Neural progenitor cell (in vitro differentiated cells): Measurements from ENCODE around the gene MEGF6. TPM values are rescaled to one million over a fixed set of nuclear protein-coding genes. Genes with fewer than 3 reads are reported as not detected.

Experiments
- DNase-seq: peaks from one replicate; pipeline ENCODE4 v3.0.0-alpha.2; 2016; ENCODE audit warnings: low spot score
- H2AFZ ChIP-seq: fragments of 200-600 bp; sonication (generic); replicated peaks from 2 replicates; pipeline ENCODE4 v1.6.1; 2016; ENCODE audit warnings: antibody characterized with exemption
- H3F3A ChIP-seq: fragments of 200-600 bp; sonication (generic); 2 replicates; pipeline ENCODE4 v1.6.1; 2016; ENCODE audit warnings: antibody characterized with exemption, low read depth
- H3K27ac ChIP-seq: fragments of 200-600 bp; sonication (generic); 2 replicates; pipeline ENCODE4 v1.5.1; 2016; ENCODE audit warnings: mild to moderate bottlenecking
- H3K27me3 ChIP-seq: fragments of 200-600 bp; sonication (generic); 2 replicates; pipeline ENCODE4 v1.6.1; 2016; ENCODE audit warnings: mild to moderate bottlenecking, moderate library complexity
- H3K36me3 ChIP-seq: fragments of 200-600 bp; sonication (generic); 2 replicates; pipeline ENCODE4 v1.5.1; 2016
- H3K4me1 ChIP-seq: fragments of 200-600 bp; sonication (generic); 2 replicates; pipeline ENCODE4 v1.6.1; 2016; ENCODE audit warnings: mixed run types
- H3K4me2 ChIP-seq: fragments of 200-600 bp; sonication (generic); 2 replicates; pipeline ENCODE4 v1.6.1; 2016
- H3K4me3 ChIP-seq: fragments of 200-600 bp; sonication (generic); 2 replicates; pipeline ENCODE4 v1.5.1; 2016
- H3K79me2 ChIP-seq: fragments of 200-600 bp; sonication (generic); 2 replicates; pipeline ENCODE4 v1.6.1; 2016; ENCODE audit warnings: low read depth
- H3K9ac ChIP-seq: fragments of 200-600 bp; sonication (generic); 2 replicates; pipeline ENCODE4 v1.6.1; 2016
- H3K9me3 ChIP-seq: fragments of 200-600 bp; sonication (generic); 2 replicates; pipeline ENCODE4 v1.5.1; 2016; ENCODE audit warnings: low read depth
- H4K20me1 ChIP-seq: fragments of 200-600 bp; sonication (generic); 2 replicates; pipeline ENCODE4 v1.6.1; 2016; ENCODE audit warnings: low read depth
- H3K27ac Mint-ChIP-seq: 3 replicates; pipeline ENCODE4 v1.8.0; 2021; ENCODE audit warnings: mixed read lengths
- H3K27me3 Mint-ChIP-seq: 2 replicates; pipeline ENCODE4 v1.8.0; 2022; ENCODE audit warnings: low read depth, mild to moderate bottlenecking, inconsistent platforms, moderate library complexity, mixed read lengths; ENCODE audit not compliant: insufficient read depth
- H3K36me3 Mint-ChIP-seq: 3 replicates; pipeline ENCODE4 v1.8.0; 2021; ENCODE audit warnings: mixed read lengths
- H3K4me1 Mint-ChIP-seq: 3 replicates; pipeline ENCODE4 v1.8.0; 2021; ENCODE audit warnings: mixed read lengths
- H3K4me3 Mint-ChIP-seq: 3 replicates; pipeline ENCODE4 v1.8.0; 2021; ENCODE audit warnings: mild to moderate bottlenecking, moderate library complexity, mixed read lengths
- H3K9me3 Mint-ChIP-seq: 3 replicates; pipeline ENCODE4 v1.8.0; 2020; ENCODE audit warnings: mixed read lengths
- CTCF ChIP-seq: fragments of 200-600 bp; sonication (generic); IDR thresholded peaks from 2 replicates; pipeline ENCODE4 v1.5.1; 2017; ENCODE audit warnings: antibody characterized with exemption, mild to moderate bottlenecking
- EZH2 ChIP-seq: fragments of 200-600 bp; sonication (generic); IDR thresholded peaks from 2 replicates; pipeline ENCODE4 v1.6.1; 2017; ENCODE audit warnings: antibody characterized with exemption, mild to moderate bottlenecking, moderate library complexity
- EZH2phosphoT487 ChIP-seq: fragments of 200-600 bp; sonication (generic); IDR thresholded peaks from 2 replicates; pipeline ENCODE4 v1.6.1; 2017; ENCODE audit warnings: antibody characterized with exemption
- total RNA-seq: library from RNA; depleted of rRNA; stranded (reverse); fragments of >200 nt; gene quantifications from 2 replicates; pipeline ENCODE4 v1.2.3, GENCODE V29; 2015; ENCODE audit warnings: low replicate concordance

MEGF6 gene
- total RNA-seq, 1 donor from 2014 or later = 1.7 TPM

- Mint-ChIP-seq H3K4me1 (no peaks in the 10 kb centered on the region), H3K27me3 (peaks cover 2% of the 10 kb centered on the region)
- no peaks in the 10 kb centered on the region for H3K36me3 ChIP-seq
Measured at GRCh38 chr1:3496916-3497315, 114.4 kb downstream of the MEGF6 start.

GRCh38 chr1:3495776-3496745 lies 115.2 kb downstream of the MEGF6 start:
- Histone ChIP-seq H3K4me3 (no peak overlapping the region), H4K20me1 (peaks cover 6% of the 10 kb centered on the region), H3K9me3 (no peaks in the 10 kb centered on the region), H3K4me2 (no peak overlapping the region), H3K9ac (no peak overlapping the region), H3K4me1 (no peaks in the 10 kb centered on the region), H3F3A (no peaks in the 10 kb centered on the region), H3K27me3 (no peaks in the 10 kb centered on the region), H3K79me2 (no peaks in the 10 kb centered on the region), H2AFZ (no peak overlapping the region), H3K36me3 (no peaks in the 10 kb centered on the region), H3K27ac (no peak overlapping the region)
- H3K9me3 Mint-ChIP-seq = no peaks in the 10 kb centered on the region
- H3K4me1 Mint-ChIP-seq = peaks cover 3% of the 10 kb centered on the region
- no peak overlapping the region for H3K27ac Mint-ChIP-seq
- H3K36me3 Mint-ChIP-seq = no peaks in the 10 kb centered on the region
- TF ChIP-seq CTCF (no peak), EZH2 (no peak), EZH2phosphoT487 (no peak)
- no peak for DNase-seq
- no peak overlapping the region for H3K4me3 Mint-ChIP-seq
- H3K27me3 Mint-ChIP-seq = peaks cover 2% of the 10 kb centered on the region

More at GRCh38 chr1:3496916-3497315, 114.4 kb downstream of the MEGF6 start:
- Histone ChIP-seq H3K9ac (peak overlapping the region; percentile 13), H3K9me3 (no peaks in the 10 kb centered on the region), H2AFZ (no peak overlapping the region), H3K4me3 (no peak overlapping the region), H3K27ac (no peak overlapping the region), H3F3A (no peaks in the 10 kb centered on the region), H3K27me3 (no peaks in the 10 kb centered on the region), H4K20me1 (peaks cover 9% of the 10 kb centered on the region), H3K4me2 (no peak overlapping the region), H3K4me1 (no peaks in the 10 kb centered on the region), H3K79me2 (no peaks in the 10 kb centered on the region)
- DNase-seq = no peak
- no peaks in the 10 kb centered on the region for H3K9me3 Mint-ChIP-seq
- H3K4me3 Mint-ChIP-seq = no peak overlapping the region
- H3K36me3 Mint-ChIP-seq = no peaks in the 10 kb centered on the region
- no peak overlapping the region for H3K27ac Mint-ChIP-seq
- no peak for TF ChIP-seq EZH2
- TF ChIP-seq CTCF = no peak
- no peak for TF ChIP-seq EZH2phosphoT487

GRCh38 chr1:3494321-3495308 lies 116.7 kb downstream of the MEGF6 start:
- no peaks in the 10 kb centered on the region for H3F3A ChIP-seq
- no peak overlapping the region for H3K4me2 ChIP-seq
- H3K27ac Mint-ChIP-seq = no peak overlapping the region
- H3K4me1 Mint-ChIP-seq = peaks cover 3% of the 10 kb centered on the region
- H3K27ac ChIP-seq = no peak overlapping the region
- no peaks in the 10 kb centered on the region for H3K9me3 ChIP-seq
- no peak for DNase-seq
- H2AFZ ChIP-seq = no peak overlapping the region
- no peaks in the 10 kb centered on the region for H3K79me2 ChIP-seq
- H3K9me3 Mint-ChIP-seq = no peaks in the 10 kb centered on the region
- H3K4me3 ChIP-seq = no peak overlapping the region
- H3K36me3 ChIP-seq = no peaks in the 10 kb centered on the region
- no peak overlapping the region for H3K4me3 Mint-ChIP-seq
- no peaks in the 10 kb centered on the region for H3K4me1 ChIP-seq
- H3K27me3 ChIP-seq = no peaks in the 10 kb centered on the region
- H3K9ac ChIP-seq = no peak overlapping the region
- H3K27me3 Mint-ChIP-seq = peaks cover 2% of the 10 kb centered on the region
- H3K36me3 Mint-ChIP-seq = no peaks in the 10 kb centered on the region
- TF ChIP-seq EZH2 = no peak
- no peak for TF ChIP-seq CTCF
- TF ChIP-seq EZH2phosphoT487 = no peak
- peaks cover 6% of the 10 kb centered on the region for H4K20me1 ChIP-seq
